Posterior cingulate gyrus (tissue), 11 donors: ENCODE data around the gene DNAJB8.

Experiments used
- DNase-seq, 10 donors: peaks; one replicate each; pipeline versions ENCODE4 v3.0.0 to v3.0.0-alpha.2; 2020 to 2021; ENCODE audit warnings: mixed read lengths in 3 of 10
- intact Hi-C: fragments of 100-400 bp; cut with DNase I; formaldehyde crosslinking; loops from one replicate; pipeline ENCODE4 v1.15.1; 2023

The DNAJB8 gene

DNA sequence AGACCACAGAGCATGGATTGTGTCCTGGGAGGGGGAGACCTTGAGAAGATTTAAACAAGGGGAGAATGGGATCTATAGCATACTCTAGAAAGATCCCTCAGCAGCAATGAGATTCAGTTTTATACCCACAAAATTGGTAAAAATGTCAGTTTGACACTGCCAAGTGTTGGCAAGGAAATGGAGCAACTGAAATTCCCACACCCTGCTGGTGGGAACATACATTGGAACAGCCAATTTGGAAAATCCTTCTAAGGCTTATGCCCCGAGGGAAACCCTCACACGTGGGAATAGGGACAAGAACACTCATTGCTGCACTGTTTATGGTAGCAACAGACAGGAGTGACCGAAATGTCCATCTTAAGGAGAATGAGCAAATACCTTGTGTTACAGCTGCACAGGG is 5.0 kb upstream of the DNAJB8 start:
- intact Hi-C loops, result no loop called here
- DNase-seq, result no peak

GRCh38 chr3:128471110-128471509 is 4.4 kb upstream of the DNAJB8 start:
- DNase-seq, result no peak
- intact Hi-C loops, result no loop called here

DNA sequence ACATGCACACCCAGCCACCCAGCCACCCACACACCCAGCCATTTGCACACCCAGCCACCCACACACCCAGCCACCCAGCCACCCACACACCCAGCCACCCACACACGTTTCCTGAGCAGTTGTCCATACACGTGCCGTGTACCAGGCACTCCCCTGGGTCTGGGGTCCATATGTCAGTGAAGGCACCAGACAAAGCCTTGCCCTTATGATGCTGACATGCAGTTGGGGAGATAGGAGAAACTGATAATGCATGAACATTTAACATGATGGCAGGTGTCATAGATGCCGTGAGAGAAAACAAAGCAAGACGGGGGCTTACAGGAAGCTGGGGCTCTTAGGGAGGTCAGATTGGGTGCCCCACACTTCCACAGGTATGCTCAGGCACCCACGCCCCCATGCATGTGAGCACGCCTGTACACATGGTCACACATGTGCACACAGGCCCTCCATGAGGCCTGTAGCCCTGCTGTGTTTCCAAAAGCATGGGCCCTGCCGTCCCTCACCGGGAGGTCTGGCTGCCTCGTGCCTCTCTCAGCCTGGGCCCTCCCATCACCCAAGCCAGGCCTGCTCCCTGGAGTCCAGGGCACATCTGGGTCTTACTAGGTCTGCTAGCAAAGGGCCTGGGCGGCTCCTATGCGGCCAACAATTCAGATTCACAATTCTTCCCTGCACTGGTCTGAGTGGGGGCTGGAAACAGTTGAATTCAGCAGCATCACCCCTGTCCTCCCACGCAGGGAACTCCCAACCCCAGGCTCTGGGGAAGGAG is 3.6 kb upstream of the DNAJB8 start:
- DNase-seq, result no peak

GRCh38 chr3:128469556-128469955 is 2.9 kb upstream of the DNAJB8 start:
- intact Hi-C loops, result no loop called here

More for the DNA sequence above, 3.6 kb upstream of the DNAJB8 start:
- intact Hi-C loops, result no loop called here

DNA sequence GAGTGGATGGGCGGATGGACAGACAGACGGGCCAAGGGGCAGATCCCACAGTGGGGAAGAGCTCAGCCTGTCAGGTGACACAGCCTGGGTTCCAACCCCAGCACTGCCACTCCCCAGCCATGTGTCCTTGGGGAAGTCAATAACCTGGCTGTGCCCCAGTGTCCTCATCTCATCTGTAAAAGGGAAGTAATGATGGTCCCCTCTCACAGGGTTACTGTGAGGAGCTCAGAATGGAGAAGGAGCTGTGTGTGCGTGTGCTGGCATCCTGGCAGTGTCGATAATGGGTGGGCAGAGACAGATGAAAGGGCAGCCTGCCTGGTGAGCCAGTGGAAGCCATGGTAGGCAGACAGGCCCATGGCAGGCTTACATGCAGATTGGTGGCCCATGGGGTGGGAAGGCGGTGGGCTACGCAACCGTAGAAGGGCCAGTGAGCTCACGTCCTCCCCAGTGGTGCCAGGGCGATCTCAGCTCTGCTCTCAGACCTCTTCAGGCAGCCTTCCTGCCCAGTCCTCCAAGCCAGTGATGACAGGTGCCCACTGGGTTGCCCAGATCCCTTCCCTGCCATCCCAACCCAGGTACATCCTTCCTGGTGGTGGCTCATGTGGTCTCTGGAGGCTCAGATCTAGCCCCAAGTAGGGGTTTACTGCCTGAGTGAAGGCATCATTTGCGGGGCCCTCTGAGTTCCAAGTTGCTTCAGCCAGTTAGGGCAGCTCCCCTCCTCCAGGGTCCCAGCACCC is 2.3 kb upstream of the DNAJB8 start:
- peak in 2 of 10 donors; percentile 47 to 73 for DNase-seq
- intact Hi-C loops, result no loop called here

More at GRCh38 chr3:128469556-128469955, 2.9 kb upstream of the DNAJB8 start:
- DNase-seq, result peak in 1 of 10 donors; percentile 68

DNA sequence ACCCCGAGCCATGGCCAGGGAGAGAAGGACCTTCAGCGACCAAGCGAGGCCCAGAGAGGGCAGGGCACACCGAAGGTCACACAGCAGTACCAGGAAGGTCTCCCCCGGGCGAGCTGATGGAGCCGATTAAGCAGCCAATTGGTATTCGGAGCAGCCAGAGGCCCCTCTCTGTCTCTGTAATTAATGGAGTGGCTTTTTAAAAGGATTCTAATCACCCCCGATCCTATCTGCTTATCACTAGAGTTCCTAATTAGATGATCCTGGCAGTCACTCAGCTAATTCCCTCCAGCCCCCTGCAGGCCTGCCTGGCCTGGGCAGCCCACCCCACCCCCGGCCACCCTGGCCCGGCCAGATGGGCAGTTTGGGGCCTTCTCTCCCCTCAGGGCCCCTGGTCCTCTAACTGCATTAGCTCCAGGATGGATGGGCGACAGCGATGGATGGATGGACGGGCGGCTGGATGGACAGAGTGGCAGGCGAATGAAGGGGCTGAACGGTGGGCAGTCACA is 1.6 kb upstream of the DNAJB8 start:
- intact Hi-C loops, result no loop called here
- DNase-seq, result peak in 2 of 10 donors; percentile 39 to 77

DNA sequence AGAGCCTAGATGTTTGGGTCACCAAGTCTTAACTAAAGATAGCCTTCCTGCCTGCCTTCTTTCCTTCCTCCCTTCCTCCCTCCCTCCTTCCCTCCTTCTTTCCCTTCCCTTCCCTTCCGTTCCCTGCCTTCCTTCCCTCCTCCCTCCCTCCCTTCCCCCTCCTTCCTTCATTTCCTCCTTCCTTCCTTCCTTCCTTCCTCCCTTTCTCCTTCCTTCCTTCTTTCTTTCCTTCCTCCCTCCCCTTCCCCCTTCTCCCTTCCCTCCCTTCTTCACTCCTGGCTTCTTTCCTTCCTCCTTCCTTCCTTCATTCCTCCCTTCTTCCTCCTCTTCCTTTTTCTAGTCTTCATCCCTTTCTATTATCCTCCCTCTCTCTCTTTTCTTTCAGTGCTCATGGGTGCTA is 2.0 kb downstream of the DNAJB8 start:
- DNase-seq, result no peak
- intact Hi-C loops, result no loop called here

GRCh38 chr3:128464188-128464587 is 2.5 kb downstream of the DNAJB8 start:
- peak in 1 of 10 donors; percentile 22 for DNase-seq
- intact Hi-C loops, result no loop called here

- intact Hi-C loops, result no loop called here
- DNase-seq, result peak in 1 of 10 donors; percentile 40
Measured at GRCh38 chr3:128463771-128464170, 2.9 kb downstream of the DNAJB8 start.

DNA sequence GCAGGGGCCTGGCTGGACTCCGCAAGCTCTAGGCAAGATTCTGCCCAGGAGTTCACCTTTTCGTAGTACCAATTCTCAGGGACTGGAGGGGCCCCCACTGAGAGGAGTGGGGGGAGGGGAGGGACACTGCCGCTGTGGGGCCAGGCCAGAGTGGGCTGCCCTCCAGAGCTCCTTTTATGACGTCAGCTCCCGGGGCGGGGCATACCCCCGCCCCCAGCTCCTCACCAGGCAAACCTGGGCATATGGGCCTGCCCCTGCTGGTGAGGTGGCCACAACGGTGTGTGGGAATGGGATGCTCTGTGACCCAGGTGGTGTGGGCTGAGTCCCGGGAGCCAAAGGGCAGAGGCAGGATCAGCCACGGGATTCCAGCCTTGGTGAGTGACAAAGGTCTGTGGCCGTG is 3.3 kb downstream of the DNAJB8 start:
- intact Hi-C loops, result no loop called here
- DNase-seq, result no peak

DNA sequence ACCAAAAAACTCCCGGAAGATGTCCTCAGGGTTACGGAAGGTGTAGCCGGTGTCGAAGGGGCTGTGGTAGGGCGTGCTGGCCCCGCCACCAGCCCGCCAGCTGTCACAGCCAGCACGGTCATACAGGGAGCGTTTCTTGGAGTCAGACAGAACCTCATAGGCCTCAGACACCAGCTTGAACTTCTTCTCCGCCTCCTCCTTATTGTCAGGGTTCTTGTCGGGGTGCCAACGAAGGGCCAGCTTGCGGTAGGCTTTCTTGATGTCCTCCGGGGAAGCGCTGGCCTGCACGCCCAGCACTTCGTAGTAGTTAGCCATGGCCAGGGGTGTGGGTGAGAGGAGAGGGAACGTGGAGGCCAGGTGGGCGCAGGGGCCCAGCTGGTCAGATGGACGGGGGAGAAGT is 3.8 kb downstream of the DNAJB8 start:
- peak in 1 of 10 donors; percentile 27 for DNase-seq
- intact Hi-C loops, result no loop called here

DNA sequence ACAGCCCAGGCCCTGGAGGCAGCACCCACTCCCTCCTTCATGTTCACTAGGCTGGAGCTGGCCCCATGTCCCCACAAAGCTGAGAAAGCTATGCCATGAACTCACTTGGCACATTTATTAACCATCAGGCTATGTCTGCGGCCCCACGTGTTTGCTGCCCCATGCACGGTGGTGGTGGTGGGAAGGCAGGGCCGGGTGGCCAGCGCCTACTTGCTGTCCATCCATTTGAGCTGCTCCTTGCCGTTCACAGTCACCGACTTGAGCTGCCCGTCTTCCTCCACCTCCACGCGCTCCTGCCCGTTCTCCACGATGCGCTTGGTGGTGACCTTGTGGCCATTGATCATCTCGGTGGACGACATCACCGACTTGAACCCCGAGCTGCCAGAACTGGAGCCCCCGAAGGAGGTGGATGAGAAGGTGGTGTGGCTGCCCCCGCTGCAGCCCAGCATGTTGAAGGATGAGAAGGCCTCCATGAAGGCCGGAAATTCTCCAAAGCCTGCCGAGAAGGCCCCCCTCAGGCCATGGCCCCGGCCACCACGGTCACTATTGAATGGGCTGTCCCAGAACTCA is 4.3 kb downstream of the DNAJB8 start:
- intact Hi-C loops, result no loop called here
- DNase-seq, result peak in 2 of 10 donors; percentile 55 to 78

DNA sequence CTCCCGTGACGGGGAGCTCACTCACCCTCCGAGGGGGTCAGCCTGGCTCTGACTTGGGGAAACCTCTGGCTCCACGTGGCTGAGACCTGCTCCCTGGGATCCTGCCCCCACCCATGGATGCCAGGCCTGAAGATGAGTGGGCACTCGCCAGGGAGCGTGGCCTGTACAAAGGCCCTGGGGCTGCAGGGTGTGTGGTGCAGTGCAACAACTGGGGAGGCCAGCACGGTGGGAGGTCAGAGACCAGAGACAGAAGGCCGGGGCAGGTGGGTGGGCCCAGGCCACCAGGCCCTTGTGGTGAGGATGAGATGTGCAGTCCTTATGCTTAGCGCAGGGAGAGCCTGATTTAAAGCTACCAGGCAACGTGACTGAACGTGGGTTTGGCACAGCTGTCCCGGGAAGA is 5.0 kb downstream of the DNAJB8 start:
- peak in 2 of 10 donors; percentile 35 to 62 for DNase-seq
- intact Hi-C loops, result no loop called here

GRCh38 chr3:128459461-128459820 is 7.2 kb downstream of the DNAJB8 start:
- intact Hi-C loops, result no loop called here
- peak in 2 of 10 donors; percentile 46 to 74 for DNase-seq

GRCh38 chr3:128458746-128459460 is 7.8 kb downstream of the DNAJB8 start:
- DNase-seq, result peak in 2 of 10 donors; percentile 55 to 65
- intact Hi-C loops, result no loop called here

- intact Hi-C loops, result no loop called here
Measured at GRCh38 chr3:128457937-128458336, 8.8 kb downstream of the DNAJB8 start.

DNA sequence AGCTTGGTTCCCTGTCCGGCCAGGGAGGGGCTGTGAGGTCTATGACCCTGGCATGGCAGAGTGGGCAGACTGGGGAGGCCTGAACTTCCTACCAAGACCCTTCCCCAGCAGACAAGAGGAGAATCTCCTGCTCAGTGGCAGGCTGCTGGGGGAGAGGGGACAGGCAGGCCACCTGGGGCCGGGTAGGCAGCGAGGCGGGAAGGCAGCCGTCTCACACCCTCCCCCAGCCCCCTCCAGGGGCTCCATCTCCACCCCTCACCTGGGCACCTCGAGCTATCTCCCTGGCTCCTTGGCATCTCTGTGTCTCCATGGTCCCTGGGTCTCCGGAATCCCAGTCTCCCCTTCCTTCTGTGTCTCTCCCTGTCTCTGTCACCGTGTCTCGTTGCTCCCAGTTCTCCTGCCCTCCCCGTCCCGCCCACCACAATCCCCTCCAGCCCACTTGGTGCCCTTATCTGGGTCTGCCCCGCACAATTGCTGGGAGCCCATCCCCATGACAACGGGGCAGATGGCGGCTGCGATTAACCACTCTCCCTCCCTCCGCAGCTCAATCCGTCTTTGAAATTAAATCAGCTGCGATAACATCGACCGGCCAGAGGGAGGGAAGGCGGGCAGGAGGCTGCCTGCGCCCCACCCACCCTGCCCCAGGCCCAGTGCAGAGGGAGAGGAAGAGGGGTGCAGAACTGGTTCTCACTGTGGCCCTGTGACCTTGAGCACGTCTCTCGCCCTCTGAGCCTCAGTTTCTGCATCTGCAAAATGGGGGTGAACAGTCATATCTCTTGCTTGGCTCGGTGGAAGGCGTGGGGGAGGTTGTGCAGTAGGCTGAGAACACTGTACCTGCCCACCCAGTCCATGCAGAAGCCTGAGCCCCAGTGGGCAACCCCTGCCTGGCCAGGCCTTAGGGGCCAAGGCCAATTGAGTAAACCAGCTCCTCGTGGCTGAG is 9.6 kb downstream of the DNAJB8 start:
- peak in 2 of 10 donors; percentile 42 to 66 for DNase-seq
- intact Hi-C loops, result no loop called here

More at GRCh38 chr3:128457937-128458336, 8.8 kb downstream of the DNAJB8 start:
- DNase-seq, result peak in 2 of 10 donors; percentile 45 to 47

- intact Hi-C loops, result no loop called here
- DNase-seq, result peak in 3 of 10 donors; percentile 48 to 76 (median 54)
Measured at GRCh38 chr3:128455786-128456748, 10.6 kb downstream of the DNAJB8 start.
